H1 (cell line): ENCODE results near the gene UBXN4. TPM values are rescaled to one million over a fixed set of nuclear protein-coding genes. Genes with fewer than 3 reads are reported as not detected.
A peak's percentile ranks its signal among the peaks of the same experiment; 100 is the strongest.
"Not testable (repeated sequence)": the region's sequence is repeated elsewhere in the genome, so short reads cannot be mapped to it uniquely, and the experiment has no call there.

ENCODE experiments used
- CTCF ChIA-PET: fragments of 300-600 bp; sonication (Branson Sonifier 250); formaldehyde crosslinking; loops from one replicate; lab custom pipeline; 2021; ENCODE audit not compliant: partially characterized antibody; lab: Charles Lee
- POLR2A ChIA-PET: fragments of 300-600 bp; sonication (Branson Sonifier 250); formaldehyde crosslinking; loops from one replicate; lab custom pipeline; 2021; ENCODE audit warnings: inconsistent platforms; ENCODE audit not compliant: partially characterized antibody; lab: Charles Lee
- DNase-seq, 2 experiments: peaks; one replicate each; pipeline versions ENCODE4 v3.0.0 to v3.0.0-alpha.2; 2010 to 2022; ENCODE audit warnings: low spot score in 2 of 2, low read depth in 1 of 2, mixed read lengths in 1 of 2
- FAIRE-seq: peaks from 2 replicates; lab custom pipeline; 2011; peaks lifted over from hg19 to GRCh38; lab: Jason Lieb, UNC
- H2AFZ ChIP-seq: 2 replicates; pipeline ENCODE4 v1.8.1; 2012; ENCODE audit warnings: low read length, inconsistent platforms
- H2AK5ac ChIP-seq: 2 replicates; pipeline ENCODE4 v1.6.1; 2013; ENCODE audit warnings: low read depth, low read length
- H2BK120ac ChIP-seq: replicated peaks from 2 replicates; pipeline ENCODE3; 2013; ENCODE audit warnings: low read depth, low read length, inconsistent platforms
- H2BK12ac ChIP-seq: 2 replicates; pipeline ENCODE4 v1.6.1; 2013; ENCODE audit warnings: low read depth, low read length
- H2BK15ac ChIP-seq: 2 replicates; pipeline ENCODE4 v1.6.1; 2013; ENCODE audit warnings: low read length
- H2BK20ac ChIP-seq: 2 replicates; pipeline ENCODE4 v1.6.1; 2013; ENCODE audit warnings: low read length
- H2BK5ac ChIP-seq: 2 replicates; pipeline ENCODE4 v1.6.1; 2013; ENCODE audit warnings: low read depth, low read length
- H3K14ac ChIP-seq: 2 replicates; pipeline ENCODE4 v1.6.1; 2013; ENCODE audit warnings: inconsistent platforms; ENCODE audit not compliant: insufficient read length
- H3K18ac ChIP-seq: 2 replicates; pipeline ENCODE4 v1.6.1; 2013; ENCODE audit warnings: low read length; ENCODE audit errors: extremely low read depth
- H3K23ac ChIP-seq: 2 replicates; pipeline ENCODE4 v1.6.1; 2013; ENCODE audit warnings: inconsistent platforms; ENCODE audit not compliant: insufficient read length
- H3K23me2 ChIP-seq: 2 replicates; pipeline ENCODE4 v1.6.1; 2013; ENCODE audit warnings: low read depth, low read length
- H3K27ac ChIP-seq: 2 replicates; pipeline ENCODE4 v1.6.1; 2011; ENCODE audit warnings: low read depth, low read length, inconsistent platforms
- H3K27me3 ChIP-seq, 4 experiments: replicated peaks in 1 of 4; 1 replicate in 1 of 4; 2 replicates in 3 of 4; pipeline versions ENCODE4 v1.6.1 to v1.8.1; 2011 to 2013; ENCODE audit warnings: low read length in 3 of 4, mild to moderate bottlenecking in 3 of 4, inconsistent platforms in 2 of 4, mixed read lengths in 2 of 4, moderate library complexity in 1 of 4; ENCODE audit not compliant: control insufficient read depth in 3 of 4, insufficient read depth in 3 of 4; ENCODE audit errors: extremely low read depth in 1 of 4
- H3K36me3 ChIP-seq, 4 experiments: 2 replicates each; pipeline versions ENCODE4 v1.6.1 to v1.8.1; 2011 to 2013; ENCODE audit warnings: mild to moderate bottlenecking in 4 of 4, low read length in 3 of 4, moderate library complexity in 2 of 4, control low read depth in 1 of 4, inconsistent platforms in 1 of 4; ENCODE audit not compliant: insufficient read depth in 4 of 4, control insufficient read depth in 2 of 4
- H3K4ac ChIP-seq: replicated peaks from 2 replicates; pipeline ENCODE3; 2013; ENCODE audit warnings: low read length, low read depth, mixed read lengths, inconsistent platforms; ENCODE audit not compliant: insufficient read length
- H3K4me1 ChIP-seq, 4 experiments: replicated peaks in 1 of 4; 1 replicate in 1 of 4; 2 replicates in 3 of 4; pipeline versions ENCODE4 v1.6.1 to v1.8.1; 2011 to 2013; ENCODE audit warnings: low read length in 3 of 4, inconsistent platforms in 2 of 4, mixed read lengths in 1 of 4; ENCODE audit not compliant: insufficient read depth in 4 of 4, control insufficient read depth in 3 of 4
- H3K4me2 ChIP-seq, 2 experiments: 2 replicates each; pipeline versions ENCODE4 v1.6.1 to v1.8.1; 2011 to 2013; ENCODE audit warnings: low read depth in 2 of 2, low read length in 2 of 2, control low read depth in 1 of 2, inconsistent platforms in 1 of 2, mild to moderate bottlenecking in 1 of 2; ENCODE audit not compliant: insufficient read depth in 1 of 2
- H3K4me3 ChIP-seq, 4 experiments: fragments of 200-600, 300-600 bp in 1 of 4; sonication (generic), shearing (Covaris generic), sonication (Bioruptor Twin) in 1 of 4; 2 replicates each; pipeline versions ENCODE4 v1.5.1 to v1.8.1; 2011 to 2016; ENCODE audit warnings: low read length in 4 of 4, low read depth in 3 of 4, control low read depth in 2 of 4, inconsistent platforms in 2 of 4, mild to moderate bottlenecking in 2 of 4, mixed read lengths in 1 of 4, moderate library complexity in 1 of 4; ENCODE audit not compliant: insufficient read depth in 2 of 4; ENCODE audit errors: extremely low read depth in 1 of 4
- H3K56ac ChIP-seq: replicated peaks from 2 replicates; pipeline ENCODE3; 2013; ENCODE audit warnings: low read depth, mild to moderate bottlenecking, mixed read lengths, low read length, inconsistent platforms; ENCODE audit not compliant: insufficient read length
- H3K79me1 ChIP-seq: 2 replicates; pipeline ENCODE4 v1.6.1; 2013; ENCODE audit warnings: low read depth, low read length, control low read depth
- H3K79me2 ChIP-seq, 2 experiments: 2 replicates each; pipeline versions ENCODE4 v1.6.1 to v1.8.1; 2012 to 2013; ENCODE audit warnings: low read length in 2 of 2, mild to moderate bottlenecking in 2 of 2, inconsistent platforms in 1 of 2; ENCODE audit not compliant: insufficient read depth in 2 of 2, control insufficient read depth in 1 of 2
- H3K9ac ChIP-seq, 4 experiments: replicated peaks in 1 of 4; 1 replicate in 1 of 4; 2 replicates in 3 of 4; pipeline versions ENCODE4 v1.6.1 to v1.8.1; 2011 to 2013; ENCODE audit warnings: low read depth in 3 of 4, low read length in 3 of 4, control low read depth in 2 of 4, mild to moderate bottlenecking in 2 of 4, moderate library complexity in 2 of 4, inconsistent platforms in 1 of 4; ENCODE audit errors: extremely low read depth in 1 of 4
- H3K9me3 ChIP-seq, 2 experiments: 2 replicates each; pipeline versions ENCODE4 v1.6.1 to v1.8.1; 2012 to 2013; ENCODE audit warnings: mild to moderate bottlenecking in 2 of 2, moderate library complexity in 2 of 2, control low read depth in 1 of 2, inconsistent platforms in 1 of 2, low read depth in 1 of 2, low read length in 1 of 2, mixed read lengths in 1 of 2; ENCODE audit not compliant: insufficient read depth in 2 of 2
- H4K20me1 ChIP-seq, 2 experiments: replicated peaks in 1 of 2; 2 replicates each; pipeline versions ENCODE3 to v1.8.1; 2011 to 2013; ENCODE audit warnings: inconsistent platforms in 2 of 2, low read length in 2 of 2, mild to moderate bottlenecking in 1 of 2; ENCODE audit not compliant: insufficient read depth in 2 of 2, control insufficient read depth in 1 of 2
- H4K5ac ChIP-seq: 2 replicates; pipeline ENCODE4 v1.6.1; 2013; ENCODE audit warnings: low read length, low read depth, mixed read lengths, inconsistent platforms; ENCODE audit not compliant: insufficient read length
- H4K8ac ChIP-seq: 2 replicates; pipeline ENCODE4 v1.8.0; 2013; ENCODE audit warnings: mild to moderate bottlenecking, moderate library complexity, low read length, inconsistent platforms; ENCODE audit not compliant: insufficient read depth; ENCODE audit errors: extremely low read depth
- H4K91ac ChIP-seq: replicated peaks from 2 replicates; pipeline ENCODE3; 2013; ENCODE audit warnings: low read length, mixed read lengths, inconsistent platforms; ENCODE audit not compliant: insufficient read length
- RAD21 ChIP-seq, 2 experiments: IDR thresholded peaks in 1 of 2; conservative IDR thresholded peaks in 1 of 2; 2 replicates each; pipeline ENCODE4 v1.6.1; 2011; ENCODE audit warnings: low read depth in 2 of 2, low read length in 2 of 2, improper control_type of control experiment in 1 of 2, inconsistent platforms in 1 of 2, mild to moderate bottlenecking in 1 of 2, moderate library complexity in 1 of 2
- WGBS, 2 experiments: shearing (Covaris generic) in 1 of 2; methylation state at CpG; one replicate each; pipeline versions ENCODE4 v1.1.6 to v1.1.7; 2013 to 2015; ENCODE audit warnings: low lambda C conversion rate in 2 of 2, mixed read lengths in 2 of 2, inconsistent platforms in 1 of 2, low coverage in 1 of 2, missing lambda C conversion rate in 1 of 2; ENCODE audit not compliant: insufficient replicate concordance in 2 of 2, insufficient coverage in 1 of 2, insufficient read length in 1 of 2; ENCODE audit errors: extremely low coverage in 1 of 2, missing lambda C conversion rate in 1 of 2; 5-methylcytosine and 5-hydroxymethylcytosine counted together
- polyA plus RNA-seq, 7 experiments: library from polyadenylated mRNA; depleted of rRNA in 3 of 7; stranded (reverse) in 5 of 7; unstranded in 2 of 7; fragments of >200 nt in 5 of 7; fragments of 200-250 nt in 2 of 7; gene quantifications; 1 replicate in 5 of 7; 2 replicates in 1 of 7; 4 replicates in 1 of 7; pipeline versions ENCODE4 v1.2.1 to v1.2.3, GENCODE V29; 2011 to 2013; ENCODE audit warnings: missing spikeins in 2 of 7, mixed read lengths in 2 of 7
- total RNA-seq: library from RNA; stranded (reverse); fragmentation: NEBNext Ultra II Directional; extraction: Animal tissue kit (Norgen Biotek cat#: 25700); gene quantifications from 2 replicates; pipeline ENCODE4 v1.2.1, GENCODE V29; 2021
- TF ChIP-seq, protein P1 (sequence below), 3 experiments: IDR thresholded peaks; 1 replicate in 2 of 3; 2 replicates in 1 of 3; pipeline versions ENCODE4 v1.5.1 to v1.6.1; 2011; ENCODE audit warnings: low read length in 3 of 3, mild to moderate bottlenecking in 3 of 3, inconsistent platforms in 2 of 3, low read depth in 1 of 3, moderate library complexity in 1 of 3; ENCODE audit not compliant: insufficient read depth in 1 of 3; ENCODE audit errors: control extremely low read depth in 1 of 3

UBXN4 gene
- total and polyA plus RNA-seq, 2 of the 8 experiments (the other 6 are each of a cell fraction or from before 2014, with no cell fraction given) = 20.1 to 64.2 TPM

DNA sequence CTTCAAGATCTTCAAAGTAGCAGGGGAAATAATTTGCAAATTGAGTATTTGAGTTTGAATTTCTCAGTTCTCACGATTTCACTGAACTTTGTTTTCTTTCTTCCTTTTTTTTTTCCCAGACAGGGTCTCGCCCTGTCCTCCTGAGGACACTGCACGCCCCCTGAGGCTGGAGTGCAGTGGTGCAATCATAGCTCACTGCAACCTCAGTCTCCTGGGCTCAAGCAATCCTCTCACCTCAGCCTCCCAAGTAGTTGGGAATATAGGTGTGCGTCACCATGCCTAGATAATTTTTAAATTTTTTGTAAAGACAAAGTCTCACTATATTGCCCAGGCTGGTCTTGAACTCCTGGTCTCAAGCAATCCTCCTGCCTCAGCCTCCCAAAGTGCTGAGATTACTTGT, 54.0 kb downstream of the UBXN4 start:
- H2BK12ac ChIP-seq, H3K18ac ChIP-seq, H3K4ac ChIP-seq, H3K79me2 ChIP-seq, H3K27me3 ChIP-seq, H2BK20ac ChIP-seq, H3K23me2 ChIP-seq: not testable (repeated sequence)
- H3K9me3 ChIP-seq = peaks cover 7 to 14% of the 10 kb centered on the region in 2 experiments; a peak in 3 of 4 replicates
- 83% methylated on average over 4 of the region's 4 CpGs; no CpG with 5 or more reads in 1 of the 2 experiments for WGBS, 2 experiments
- TF ChIP-seq, protein P1, sequence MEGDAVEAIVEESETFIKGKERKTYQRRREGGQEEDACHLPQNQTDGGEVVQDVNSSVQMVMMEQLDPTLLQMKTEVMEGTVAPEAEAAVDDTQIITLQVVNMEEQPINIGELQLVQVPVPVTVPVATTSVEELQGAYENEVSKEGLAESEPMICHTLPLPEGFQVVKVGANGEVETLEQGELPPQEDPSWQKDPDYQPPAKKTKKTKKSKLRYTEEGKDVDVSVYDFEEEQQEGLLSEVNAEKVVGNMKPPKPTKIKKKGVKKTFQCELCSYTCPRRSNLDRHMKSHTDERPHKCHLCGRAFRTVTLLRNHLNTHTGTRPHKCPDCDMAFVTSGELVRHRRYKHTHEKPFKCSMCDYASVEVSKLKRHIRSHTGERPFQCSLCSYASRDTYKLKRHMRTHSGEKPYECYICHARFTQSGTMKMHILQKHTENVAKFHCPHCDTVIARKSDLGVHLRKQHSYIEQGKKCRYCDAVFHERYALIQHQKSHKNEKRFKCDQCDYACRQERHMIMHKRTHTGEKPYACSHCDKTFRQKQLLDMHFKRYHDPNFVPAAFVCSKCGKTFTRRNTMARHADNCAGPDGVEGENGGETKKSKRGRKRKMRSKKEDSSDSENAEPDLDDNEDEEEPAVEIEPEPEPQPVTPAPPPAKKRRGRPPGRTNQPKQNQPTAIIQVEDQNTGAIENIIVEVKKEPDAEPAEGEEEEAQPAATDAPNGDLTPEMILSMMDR (IDR thresholded peaks at IDR 0.05; ENCODE audit: control extremely low read depth in 1 of 3, insufficient read depth in 1 of 3, low read depth in 1 of 3, low read length in 3 of 3) = peak; percentile 1 to 30 (median 20); a peak in 2 of 4 replicates
- 0 out of 4 replicates have a peak, but pooled peaks of 1 of the 2 experiments have one; percentile 11 for TF ChIP-seq RAD21 (IDR thresholded peaks at IDR 0.05 in 1 of 2, conservative IDR thresholded peaks at IDR 0.05 in 1 of 2; ENCODE audit: low read depth in 2 of 2, low read length in 2 of 2)
- TF ChIP-seq, all 59 proteins: peak for 2; not testable (repeated sequence) for 57
- H3K79me1 ChIP-seq, H2BK5ac ChIP-seq, H3K4me1 ChIP-seq, H3K56ac ChIP-seq, FAIRE-seq, H3K9ac ChIP-seq, H2BK15ac ChIP-seq, H4K5ac ChIP-seq, H4K91ac ChIP-seq, H3K4me2 ChIP-seq, H2AFZ ChIP-seq, POLR2A ChIA-PET, H2AK5ac ChIP-seq, H3K27ac ChIP-seq, H3K4me3 ChIP-seq, H4K20me1 ChIP-seq, H4K8ac ChIP-seq, DNase-seq, H3K23ac ChIP-seq, H3K36me3 ChIP-seq, H3K14ac ChIP-seq, H2BK120ac ChIP-seq: not testable (repeated sequence)
- CTCF ChIA-PET = interaction anchor here (0.6 to 5.8 kb wide), 6 partner anchors 12 to 1047 kb away, joined by 3 to 87 read pairs (median 10); no protein-coding TSS in a partner anchor
